ENCODE measurements around the gene DOCK1. TPM values are rescaled to one million over a fixed set of nuclear protein-coding genes. Genes with fewer than 3 reads are reported as not detected.

DOCK1 gene
- polyA plus RNA-seq, 1 donor from 2014 or later = 2.7 TPM

- H3F3A ChIP-seq (ENCODE audit: insufficient read depth, low read length, poor library complexity, severe bottlenecking) = no peaks in the 10 kb centered on the region
- no peaks in the 10 kb centered on the region for H3K9me2 ChIP-seq (ENCODE audit: insufficient read depth, low read length)
- no peaks in the 10 kb centered on the region for H3K36me3 ChIP-seq (ENCODE audit: insufficient read depth, low read length)
- H4K20me1 ChIP-seq (ENCODE audit: insufficient read depth) = no peaks in the 10 kb centered on the region
- no peak overlapping the region for H3K9ac ChIP-seq (ENCODE audit: low read length)
- H3K27ac ChIP-seq (ENCODE audit: low read length) = no peak overlapping the region
- no peak overlapping the region for H2AFZ ChIP-seq (ENCODE audit: low read depth, low read length)
- no peak overlapping the region for H3K4me3 ChIP-seq (ENCODE audit: low read length)
- H3K79me2 ChIP-seq (replicated peaks; ENCODE audit: insufficient read depth, low read length) = no peaks in the 10 kb centered on the region
- H3K9me3 ChIP-seq (ENCODE audit: low read length) = no peaks in the 10 kb centered on the region
- TF ChIP-seq EZH2 (IDR thresholded peaks at IDR 0.05; ENCODE audit: borderline replicate concordance, insufficient read depth, low read length, poor library complexity, severe bottlenecking) (no peak), TAF1 (IDR thresholded peaks at IDR 0.05; ENCODE audit: low read depth) (no peak), CTCF (IDR thresholded peaks at IDR 0.05; ENCODE audit: poor library complexity, severe bottlenecking) (no peak), MXI1 (conservative IDR thresholded peaks at IDR 0.05; ENCODE audit: poor library complexity, severe bottlenecking) (no peak), EP300 (conservative IDR thresholded peaks at IDR 0.05; ENCODE audit: poor library complexity, severe bottlenecking) (no peak), POLR2AphosphoS5 (IDR thresholded peaks at IDR 0.05) (no peak), REST (IDR thresholded peaks at IDR 0.05; ENCODE audit: borderline replicate concordance) (no peak), RAD21 (conservative IDR thresholded peaks at IDR 0.05) (no peak), SMC3 (conservative IDR thresholded peaks at IDR 0.05; ENCODE audit: poor library complexity) (no peak)
- H3K27me3 ChIP-seq (ENCODE audit: insufficient read depth, low read depth, low read length) = no peaks in the 10 kb centered on the region
- H3K4me2 ChIP-seq (ENCODE audit: low read length) = no peak overlapping the region
Observed at GRCh38 chr10:127462643-127463295, 557.5 kb downstream of the DOCK1 start.

- H3K27me3 ChIP-seq (ENCODE audit: insufficient read depth, low read depth, low read length) = no peaks in the 10 kb centered on the region
- no peaks in the 10 kb centered on the region for H3K36me3 ChIP-seq (ENCODE audit: insufficient read depth, low read length)
- no peak overlapping the region for H3K4me3 ChIP-seq (ENCODE audit: low read length)
- H3F3A ChIP-seq (ENCODE audit: insufficient read depth, low read length, poor library complexity, severe bottlenecking) = no peaks in the 10 kb centered on the region
- no peaks in the 10 kb centered on the region for H3K9me2 ChIP-seq (ENCODE audit: insufficient read depth, low read length)
- no peak overlapping the region for H3K4me2 ChIP-seq (ENCODE audit: low read length)
- H4K20me1 ChIP-seq (ENCODE audit: insufficient read depth) = no peaks in the 10 kb centered on the region
- H3K27ac ChIP-seq (ENCODE audit: low read length) = no peak overlapping the region
- H3K79me2 ChIP-seq (replicated peaks; ENCODE audit: insufficient read depth, low read length) = no peaks in the 10 kb centered on the region
- H3K9me3 ChIP-seq (ENCODE audit: low read length) = no peaks in the 10 kb centered on the region
- no peak overlapping the region for H2AFZ ChIP-seq (ENCODE audit: low read depth, low read length)
- TF ChIP-seq SMC3 (conservative IDR thresholded peaks at IDR 0.05; ENCODE audit: poor library complexity) = no peak
- TF ChIP-seq EP300 (conservative IDR thresholded peaks at IDR 0.05; ENCODE audit: poor library complexity, severe bottlenecking) = no peak
- TF ChIP-seq EZH2 (IDR thresholded peaks at IDR 0.05; ENCODE audit: borderline replicate concordance, insufficient read depth, low read length, poor library complexity, severe bottlenecking) = no peak
- TF ChIP-seq MXI1 (conservative IDR thresholded peaks at IDR 0.05; ENCODE audit: poor library complexity, severe bottlenecking) = no peak
- TF ChIP-seq CTCF (IDR thresholded peaks at IDR 0.05; ENCODE audit: poor library complexity, severe bottlenecking) = no peak
- TF ChIP-seq TAF1 (IDR thresholded peaks at IDR 0.05; ENCODE audit: low read depth) = no peak
- no peak for TF ChIP-seq REST (IDR thresholded peaks at IDR 0.05; ENCODE audit: borderline replicate concordance)
- no peak overlapping the region for H3K9ac ChIP-seq (ENCODE audit: low read length)
Observed at GRCh38 chr10:127463548-127463947, 558.3 kb downstream of the DOCK1 start.

All from neural cell (in vitro differentiated cells).